SJSA1 (cell line): ENCODE measurements around the gene RNF220. TPM values are rescaled to one million over a fixed set of nuclear protein-coding genes. Genes with fewer than 3 reads are reported as not detected.

Experiments used
- DNase-seq, 2 experiments: peaks; one replicate each; pipeline ENCODE4 v3.0.0-alpha.2; 2015 to 2020; ENCODE audit warnings: low spot score in 2 of 2, low read depth in 1 of 2
- H3K27ac ChIP-seq: fragments of 250-450 bp; sonication (Bioruptor Pico); 2 replicates; pipeline ENCODE4 v1.5.1; 2020; ENCODE audit warnings: mild to moderate bottlenecking, moderate library complexity
- H3K27me3 ChIP-seq: fragments of 250-450 bp; sonication (Bioruptor Pico); replicated peaks from 2 replicates; pipeline ENCODE4 v1.5.1; 2020; ENCODE audit warnings: mild to moderate bottlenecking, moderate library complexity
- H3K36me3 ChIP-seq: fragments of 250-450 bp; sonication (Bioruptor Pico); 2 replicates; pipeline ENCODE4 v1.5.1; 2020; ENCODE audit warnings: mild to moderate bottlenecking
- H3K4me1 ChIP-seq: fragments of 250-450 bp; sonication (Bioruptor Pico); replicated peaks from 2 replicates; pipeline ENCODE4 v1.6.1; 2021; ENCODE audit warnings: mild to moderate bottlenecking
- H3K4me3 ChIP-seq: fragments of 250-450 bp; sonication (Bioruptor Pico); 2 replicates; pipeline ENCODE4 v1.5.1; 2020; ENCODE audit warnings: mild to moderate bottlenecking
- H3K9me3 ChIP-seq: fragments of 250-450 bp; sonication (Bioruptor Pico); replicated peaks from 2 replicates; pipeline ENCODE4 v1.5.1; 2020; ENCODE audit warnings: mild to moderate bottlenecking
- total RNA-seq: library from RNA; depleted of rRNA; stranded (reverse); fragments of >200 nt; shearing (Covaris generic); gene quantifications from 2 replicates; pipeline ENCODE4 v1.2.3, GENCODE V29; 2014

Gene RNF220
- total RNA-seq, 1 experiment from 2014 or later = 70.5 TPM

DNA sequence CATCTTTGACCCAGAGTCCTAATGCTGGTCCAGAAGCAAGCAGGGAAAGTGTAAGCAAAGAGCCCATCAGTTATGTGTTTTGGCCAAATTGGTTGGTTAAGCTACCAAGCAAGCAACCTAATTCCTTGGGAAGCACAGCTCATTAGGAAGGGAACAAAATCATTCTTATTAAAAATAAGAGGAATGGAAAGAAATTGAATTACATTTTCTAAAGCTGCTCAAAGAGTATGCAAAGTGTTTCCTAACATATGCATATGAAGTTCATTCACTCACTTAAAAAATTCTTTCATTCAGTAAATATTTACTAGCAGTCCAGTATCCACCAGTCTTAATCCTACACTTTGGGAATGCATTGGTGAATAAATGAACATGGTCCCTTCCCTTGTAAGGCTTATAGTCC lies 71.8 kb downstream of the RNF220 start:
- DNase-seq = no peak
- Histone ChIP-seq H3K4me3 (no peak overlapping the region), H3K4me1 (no peaks in the 10 kb centered on the region), H3K27me3 (peaks cover 8% of the 10 kb centered on the region), H3K27ac (no peak overlapping the region), H3K9me3 (no peaks in the 10 kb centered on the region), H3K36me3 (no peaks in the 10 kb centered on the region)

DNA sequence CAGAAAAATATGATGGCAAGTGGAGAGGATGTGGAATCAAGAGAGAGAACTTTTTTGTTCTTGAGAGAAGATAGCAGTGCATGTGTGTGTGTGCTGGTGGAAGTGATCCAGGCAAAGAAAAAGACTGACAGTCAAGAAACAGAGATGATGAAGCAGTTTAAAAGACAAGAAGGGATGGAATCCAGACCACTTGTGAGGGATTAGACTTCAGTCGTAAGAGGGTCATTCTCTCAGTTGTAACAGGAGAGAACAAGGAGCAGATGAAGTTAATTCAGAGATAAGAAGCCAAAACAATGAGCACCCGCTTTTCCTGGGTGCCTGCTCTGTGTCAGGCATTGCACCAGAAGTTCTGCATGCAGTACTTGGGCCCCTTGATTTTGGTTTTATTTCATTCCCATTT lies 76.6 kb downstream of the RNF220 start:
- no peak overlapping the region for H3K4me3 ChIP-seq
- DNase-seq = no peak
- H3K27ac ChIP-seq = no peak overlapping the region
- peaks cover 8% of the 10 kb centered on the region for H3K27me3 ChIP-seq
- H3K9me3 ChIP-seq = no peaks in the 10 kb centered on the region
- H3K36me3 ChIP-seq = no peaks in the 10 kb centered on the region
- H3K4me1 ChIP-seq = peaks cover 25% of the 10 kb centered on the region

DNA sequence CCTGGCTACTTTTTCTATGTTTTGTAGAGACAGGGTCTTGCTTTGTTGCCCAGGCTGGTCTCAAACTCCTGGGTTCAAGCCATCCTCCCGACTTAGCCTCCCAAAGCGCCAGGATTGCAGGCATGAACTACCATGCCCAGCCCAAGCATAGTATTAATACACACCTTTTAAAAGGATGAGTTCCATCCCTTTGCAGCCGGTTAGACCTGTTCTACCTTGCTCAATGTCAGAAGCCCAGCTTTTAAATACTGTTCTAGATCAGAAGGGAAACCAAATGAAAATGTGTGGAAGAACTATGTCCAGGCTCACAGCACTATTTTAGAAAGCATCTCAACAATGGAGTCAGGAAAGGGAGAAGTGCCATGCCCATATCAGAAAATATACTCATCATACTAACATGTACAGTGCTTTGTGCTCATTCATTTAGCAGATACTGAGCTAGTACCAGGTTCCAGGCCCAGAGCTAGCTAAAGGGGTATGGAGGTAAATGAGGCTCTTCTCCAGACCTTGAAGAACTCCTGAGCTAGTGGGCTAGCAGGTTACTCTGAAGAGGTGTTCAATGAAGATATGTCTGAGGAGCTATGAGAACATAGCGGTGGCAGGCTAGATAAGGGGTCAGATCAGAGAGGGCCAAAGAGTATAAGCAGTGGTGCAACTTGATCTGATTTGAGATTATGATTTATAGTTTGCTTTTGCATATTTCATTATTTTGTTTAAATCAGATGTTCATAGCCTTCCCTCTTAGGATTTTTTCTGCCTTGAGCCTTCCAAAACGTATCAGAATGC lies 78.2 kb downstream of the RNF220 start:
- Histone ChIP-seq H3K27ac (no peak overlapping the region), H3K36me3 (no peaks in the 10 kb centered on the region), H3K9me3 (no peaks in the 10 kb centered on the region), H3K4me3 (no peak overlapping the region), H3K4me1 (peaks cover 25% of the 10 kb centered on the region), H3K27me3 (peaks cover 8% of the 10 kb centered on the region)
- DNase-seq = no peak

DNA sequence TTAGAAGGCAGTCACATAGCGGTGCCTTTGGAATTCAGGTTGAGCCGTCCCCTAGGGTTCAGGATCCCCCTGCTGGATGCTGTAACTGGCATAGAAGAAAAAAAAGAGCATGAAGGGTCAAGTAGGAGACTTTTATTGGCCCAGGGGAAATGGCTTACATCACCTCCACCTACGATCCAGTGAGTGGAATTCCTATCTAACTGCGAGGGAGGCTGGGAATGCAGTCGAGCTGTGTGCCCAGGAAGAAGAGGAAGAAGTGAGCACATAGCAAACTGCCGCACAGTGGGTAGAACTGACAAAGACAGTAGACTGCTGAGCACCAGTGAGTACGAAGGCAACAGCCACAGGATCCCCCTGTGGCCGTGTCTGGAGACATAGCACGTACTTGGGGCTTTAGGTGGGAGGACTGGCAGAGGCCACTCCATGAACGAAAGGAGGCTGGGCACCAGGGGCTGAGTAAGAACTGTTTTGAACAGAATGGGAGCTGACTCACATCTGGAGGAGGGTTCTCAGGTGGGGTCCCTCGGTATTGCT lies 79.2 kb downstream of the RNF220 start:
- Histone ChIP-seq H3K4me3 (no peak overlapping the region), H3K36me3 (no peaks in the 10 kb centered on the region), H3K4me1 (peaks cover 25% of the 10 kb centered on the region), H3K27ac (no peak overlapping the region), H3K27me3 (peaks cover 7% of the 10 kb centered on the region), H3K9me3 (no peaks in the 10 kb centered on the region)
- no peak for DNase-seq

DNA sequence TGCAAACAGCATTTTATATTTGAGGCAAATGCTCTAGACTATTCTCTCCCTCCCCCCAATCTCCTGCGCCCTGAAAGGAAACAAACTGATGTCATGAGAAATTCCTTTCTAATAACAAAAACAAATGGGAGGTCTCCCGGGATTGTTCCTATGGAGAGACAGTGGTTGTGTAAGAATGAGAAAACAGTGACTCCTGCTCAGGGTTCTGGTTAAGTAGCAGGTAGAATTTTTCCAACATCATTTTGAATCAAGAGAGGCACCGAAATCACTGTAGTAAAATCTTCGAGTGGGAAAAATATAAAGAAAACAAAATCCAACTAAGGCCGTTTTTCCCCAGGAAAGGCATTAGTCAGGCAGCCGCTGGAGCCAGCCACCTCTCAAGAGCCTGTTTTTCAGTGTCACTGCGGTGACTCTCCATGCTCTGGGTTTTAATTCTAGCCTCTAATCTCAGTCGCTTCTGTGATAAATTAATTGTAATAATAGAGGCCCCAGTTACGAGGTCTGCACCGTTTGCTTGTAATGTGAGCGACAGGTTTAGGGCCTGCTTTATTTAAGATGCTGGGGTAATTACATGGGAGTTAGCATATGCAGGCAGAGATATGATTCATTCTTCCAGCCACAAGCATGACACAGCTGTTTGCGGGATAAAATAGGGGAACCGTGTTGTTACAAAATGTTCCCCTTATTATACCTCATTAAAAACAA lies 80.3 kb downstream of the RNF220 start:
- peak in 1 of 2 experiments; percentile 69 for DNase-seq
- Histone ChIP-seq H3K36me3 (no peaks in the 10 kb centered on the region), H3K9me3 (no peaks in the 10 kb centered on the region), H3K27me3 (no peaks in the 10 kb centered on the region; the same call in 1 of the 2 replicates), H3K4me1 (peaks cover 25% of the 10 kb centered on the region), H3K27ac (peak overlapping the region; percentile 59), H3K4me3 (no peak overlapping the region)

DNA sequence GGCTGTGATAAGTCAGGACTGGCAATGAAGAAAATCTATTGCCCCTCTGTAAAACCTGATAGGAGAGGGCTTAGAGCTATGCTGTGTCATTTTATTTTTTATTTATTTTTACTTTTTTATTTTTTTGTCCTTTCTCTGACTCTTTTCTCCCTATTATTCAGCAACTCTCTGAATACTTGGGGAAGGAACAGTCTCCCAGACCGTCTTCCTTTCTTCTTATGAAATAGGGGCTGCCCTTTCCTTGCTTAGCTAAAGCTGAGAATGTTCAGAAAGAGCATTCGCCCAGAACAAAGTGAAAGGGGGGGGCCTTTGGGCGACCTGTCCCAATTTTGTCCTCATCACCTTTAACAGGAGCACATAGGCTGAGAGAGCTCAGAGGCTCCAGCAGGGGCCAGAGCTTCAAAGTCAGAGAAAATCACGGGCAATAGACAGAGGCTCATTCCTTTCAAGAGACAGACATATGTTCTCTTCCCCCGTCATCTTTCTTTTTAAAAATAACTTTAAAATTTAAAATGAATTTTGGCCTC lies 80.9 kb downstream of the RNF220 start:
- Histone ChIP-seq H3K4me3 (no peak overlapping the region), H3K4me1 (peaks cover 25% of the 10 kb centered on the region), H3K36me3 (no peaks in the 10 kb centered on the region), H3K9me3 (no peaks in the 10 kb centered on the region), H3K27ac (peak overlapping the region; percentile 59), H3K27me3 (no peaks in the 10 kb centered on the region; the same call in 1 of the 2 replicates)
- no peak for DNase-seq

DNA sequence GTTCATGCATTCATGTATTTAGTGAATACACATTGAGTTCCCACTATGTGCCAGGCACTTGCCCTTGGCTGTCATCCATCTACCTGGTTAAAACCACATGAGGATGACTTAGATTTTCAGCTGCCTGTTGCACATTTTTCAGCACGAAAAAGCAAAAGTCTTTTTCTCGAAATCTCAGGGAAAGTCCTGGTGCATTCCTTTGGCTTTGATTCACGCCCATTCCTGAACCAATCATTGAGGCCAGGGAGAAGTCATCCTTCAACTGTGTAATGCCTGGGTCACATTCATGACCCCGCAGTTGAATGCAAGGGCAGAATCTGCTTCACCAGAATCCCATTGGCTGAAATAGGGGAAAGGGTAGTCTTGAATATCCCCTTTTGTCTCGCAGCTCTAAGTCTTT lies 84.4 kb downstream of the RNF220 start:
- no peak for DNase-seq
- peaks cover 21% of the 10 kb centered on the region for H3K4me1 ChIP-seq
- no peaks in the 10 kb centered on the region for H3K36me3 ChIP-seq
- H3K4me3 ChIP-seq = no peak overlapping the region
- H3K27me3 ChIP-seq = 0 out of 2 replicates have a peak, but pooled peaks cover 5% of the 10 kb centered on the region
- no peaks in the 10 kb centered on the region for H3K9me3 ChIP-seq
- no peak overlapping the region for H3K27ac ChIP-seq

DNA sequence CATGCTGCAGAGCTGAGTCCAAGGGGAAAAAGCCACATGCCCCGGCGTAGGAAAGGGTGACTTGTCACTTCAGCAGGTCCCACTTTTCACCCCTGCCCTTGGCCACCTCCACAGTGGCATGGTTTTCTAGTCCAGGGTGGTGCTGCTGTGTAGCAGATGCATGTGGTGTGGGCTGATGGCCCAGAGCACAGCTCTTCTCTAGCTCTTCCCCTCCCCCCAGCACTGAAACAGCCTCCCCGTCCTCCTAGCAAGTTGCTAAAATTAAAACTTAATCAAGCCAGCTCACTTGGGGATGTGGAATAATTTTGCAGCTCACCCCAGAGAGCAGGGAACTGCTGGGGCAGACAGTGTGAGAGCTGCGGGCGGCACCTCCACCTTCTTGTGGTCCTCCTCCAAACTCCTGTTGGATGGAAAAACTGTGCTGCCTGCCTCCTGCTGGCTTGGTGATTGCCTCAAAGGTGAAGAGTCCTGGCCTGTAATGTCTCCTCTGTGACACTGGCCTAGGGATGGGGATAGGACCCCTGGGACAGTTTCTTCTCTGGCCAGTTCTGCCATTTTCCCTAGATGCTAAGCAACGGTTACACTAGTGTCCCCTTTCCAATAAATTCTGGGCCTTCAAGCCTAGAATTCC lies 91.6 kb downstream of the RNF220 start:
- no peak overlapping the region for H3K4me3 ChIP-seq
- H3K27ac ChIP-seq = no peak overlapping the region
- no peak for DNase-seq
- no peaks in the 10 kb centered on the region for H3K9me3 ChIP-seq
- H3K4me1 ChIP-seq = no peaks in the 10 kb centered on the region
- no peaks in the 10 kb centered on the region for H3K36me3 ChIP-seq
- H3K27me3 ChIP-seq = peaks cover 37% of the 10 kb centered on the region

DNA sequence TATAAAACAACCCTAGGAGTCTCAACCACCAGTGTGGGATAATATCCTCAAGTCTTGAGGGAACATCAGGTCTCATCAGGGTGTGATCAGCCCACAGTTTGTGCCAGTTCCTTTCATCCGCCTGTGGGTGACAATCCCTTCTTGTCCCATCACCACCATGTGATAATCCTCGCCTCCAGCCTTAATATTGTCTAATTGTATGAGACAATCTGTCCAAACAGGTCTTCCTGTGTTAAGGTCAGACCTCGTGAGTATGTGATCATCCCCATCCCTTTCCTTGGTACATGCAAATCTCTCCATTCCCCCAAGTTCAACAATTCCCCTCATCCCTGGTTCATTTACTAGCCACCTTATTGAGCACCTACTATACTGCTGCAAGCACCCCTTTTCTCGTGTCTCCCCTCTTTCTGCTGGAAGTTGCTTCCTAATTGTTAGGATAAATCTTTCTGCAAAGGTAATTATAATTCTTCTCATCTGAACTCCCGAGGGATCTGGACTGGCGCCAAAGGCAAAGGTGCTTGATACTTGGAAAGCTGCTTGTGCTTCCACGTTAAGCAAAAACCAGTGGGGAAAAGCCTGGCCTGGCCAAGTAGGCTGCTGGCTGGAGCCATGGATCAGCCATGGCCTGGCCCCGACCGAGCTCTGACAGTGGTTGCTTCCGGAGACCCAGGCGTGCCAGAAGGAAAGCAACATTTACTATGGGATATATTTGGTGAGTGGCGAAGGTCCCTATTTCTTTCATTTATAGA lies 92.5 kb downstream of the RNF220 start:
- Histone ChIP-seq H3K27ac (no peak overlapping the region), H3K9me3 (no peaks in the 10 kb centered on the region), H3K4me1 (no peaks in the 10 kb centered on the region), H3K4me3 (no peak overlapping the region), H3K27me3 (peaks cover 33% of the 10 kb centered on the region), H3K36me3 (no peaks in the 10 kb centered on the region)
- DNase-seq = no peak

DNA sequence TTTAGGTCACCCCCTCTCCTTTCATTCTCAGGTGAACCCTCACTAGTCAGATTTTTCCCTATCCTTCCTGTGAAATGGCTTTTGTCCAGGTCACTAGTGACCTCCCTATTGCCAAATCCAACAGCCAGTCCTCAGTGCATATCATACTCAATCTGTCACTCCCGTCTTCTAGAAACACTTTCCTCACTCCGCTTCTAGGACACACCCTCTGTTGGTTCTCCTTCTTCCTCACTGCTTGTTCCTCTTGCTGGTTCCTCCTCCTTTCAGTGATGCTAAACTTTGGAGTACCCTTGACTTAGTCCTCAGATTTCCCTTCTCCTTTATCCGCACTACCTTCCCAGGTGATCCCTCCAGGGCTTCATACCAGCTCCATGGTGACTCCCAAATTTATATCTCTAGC lies 94.3 kb downstream of the RNF220 start:
- no peaks in the 10 kb centered on the region for H3K36me3 ChIP-seq
- H3K9me3 ChIP-seq = no peaks in the 10 kb centered on the region
- no peak overlapping the region for H3K4me3 ChIP-seq
- H3K4me1 ChIP-seq = no peaks in the 10 kb centered on the region
- no peak for DNase-seq
- H3K27me3 ChIP-seq = peaks cover 32% of the 10 kb centered on the region
- H3K27ac ChIP-seq = no peak overlapping the region

DNA sequence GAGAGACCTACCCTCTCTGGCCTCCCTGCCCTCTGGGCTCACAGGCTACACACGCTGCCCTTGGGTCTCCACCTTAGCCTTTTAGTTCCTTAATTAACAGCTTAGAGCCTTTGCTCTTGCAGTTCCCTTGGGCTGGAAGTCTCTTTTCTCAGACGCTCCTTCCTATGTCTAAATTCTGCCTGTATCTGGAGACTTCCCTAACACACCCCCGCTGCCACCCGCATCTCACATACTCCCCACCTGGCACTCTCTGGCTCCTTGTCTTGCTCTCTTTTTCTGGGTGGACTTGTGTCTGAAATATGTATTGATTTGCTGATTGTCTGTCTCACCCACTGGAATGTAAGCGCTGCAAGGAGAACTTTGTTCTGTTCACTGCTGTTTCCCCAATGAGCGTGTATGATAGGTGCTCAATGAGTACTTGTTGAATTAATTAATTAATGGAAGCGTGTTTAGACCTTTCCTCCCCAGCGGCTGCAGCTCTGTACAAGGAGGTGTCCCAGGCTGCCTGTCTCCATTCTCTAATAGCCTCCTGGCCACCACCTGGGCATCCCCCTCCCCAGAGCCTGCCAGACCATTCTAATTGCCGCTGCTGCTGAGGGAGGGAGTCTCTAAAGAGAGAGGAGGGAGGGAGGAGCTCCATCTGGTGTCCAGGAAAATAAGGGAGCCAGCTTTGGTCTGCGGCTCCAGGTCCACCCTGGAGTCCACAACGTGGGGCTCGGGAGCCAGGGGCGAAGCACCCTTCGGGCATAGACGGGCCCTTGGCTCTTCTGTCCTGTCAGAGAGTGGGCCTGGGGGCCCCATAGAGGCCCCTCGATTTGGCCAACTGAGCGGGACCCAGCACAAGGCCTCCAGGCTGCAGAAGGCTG lies 95.4 kb downstream of the RNF220 start:
- H3K9me3 ChIP-seq = no peaks in the 10 kb centered on the region
- H3K27me3 ChIP-seq = peaks cover 26% of the 10 kb centered on the region

DNA sequence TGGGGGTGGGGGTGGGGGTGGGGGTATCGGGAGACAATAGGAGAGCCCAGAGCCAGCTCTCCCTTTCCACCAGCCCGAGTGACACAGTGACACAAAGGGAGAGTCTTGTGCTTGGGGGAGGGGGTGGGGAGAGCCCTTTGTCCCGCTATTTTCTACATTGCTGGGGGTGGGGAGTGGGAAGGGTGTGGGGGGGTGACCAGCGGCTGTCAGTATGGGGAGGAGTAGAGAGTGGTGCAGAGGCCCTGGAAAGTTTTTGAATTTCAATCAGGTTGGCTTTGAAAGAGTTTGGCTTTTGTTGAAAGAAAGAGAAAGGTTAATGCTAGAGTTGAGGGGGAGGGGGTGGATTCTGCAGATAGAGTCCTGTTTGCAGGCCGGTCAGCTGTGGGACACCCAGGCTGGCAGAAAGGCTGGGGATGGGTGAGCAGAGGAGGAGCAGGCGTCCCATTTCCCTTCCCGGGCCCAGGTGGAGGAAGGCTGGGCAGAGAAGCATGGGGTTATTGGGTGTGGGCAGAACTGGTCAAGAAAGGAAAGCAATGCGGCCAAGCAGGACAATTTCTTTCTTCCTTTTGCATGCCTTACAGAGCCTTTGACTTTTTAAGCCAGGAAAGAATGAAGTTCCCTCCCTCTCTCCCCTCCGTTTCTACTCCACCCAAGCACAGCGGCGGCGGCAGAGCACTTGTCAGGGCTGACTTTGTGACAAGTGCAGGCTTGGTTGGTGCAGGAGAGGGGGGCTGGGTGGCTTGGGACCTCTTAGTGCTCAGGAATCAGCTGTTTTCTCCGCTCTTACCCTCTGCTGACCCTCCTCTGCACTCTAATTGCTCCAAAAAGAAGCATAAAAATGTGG lies 96.2 kb downstream of the RNF220 start:
- no peaks in the 10 kb centered on the region for H3K9me3 ChIP-seq
- no peak for DNase-seq
- no peak overlapping the region for H3K27ac ChIP-seq
- no peaks in the 10 kb centered on the region for H3K36me3 ChIP-seq
- no peak overlapping the region for H3K4me3 ChIP-seq
- peaks cover 22% of the 10 kb centered on the region for H3K27me3 ChIP-seq
- H3K4me1 ChIP-seq = no peaks in the 10 kb centered on the region

More for the DNA sequence above, 95.4 kb downstream of the RNF220 start:
- H3K27ac ChIP-seq = no peak overlapping the region
- no peak overlapping the region for H3K4me3 ChIP-seq
- no peak for DNase-seq
- H3K36me3 ChIP-seq = no peaks in the 10 kb centered on the region
- H3K4me1 ChIP-seq = no peaks in the 10 kb centered on the region
